Measurements from ENCODE around the gene TOP1.

DNA sequence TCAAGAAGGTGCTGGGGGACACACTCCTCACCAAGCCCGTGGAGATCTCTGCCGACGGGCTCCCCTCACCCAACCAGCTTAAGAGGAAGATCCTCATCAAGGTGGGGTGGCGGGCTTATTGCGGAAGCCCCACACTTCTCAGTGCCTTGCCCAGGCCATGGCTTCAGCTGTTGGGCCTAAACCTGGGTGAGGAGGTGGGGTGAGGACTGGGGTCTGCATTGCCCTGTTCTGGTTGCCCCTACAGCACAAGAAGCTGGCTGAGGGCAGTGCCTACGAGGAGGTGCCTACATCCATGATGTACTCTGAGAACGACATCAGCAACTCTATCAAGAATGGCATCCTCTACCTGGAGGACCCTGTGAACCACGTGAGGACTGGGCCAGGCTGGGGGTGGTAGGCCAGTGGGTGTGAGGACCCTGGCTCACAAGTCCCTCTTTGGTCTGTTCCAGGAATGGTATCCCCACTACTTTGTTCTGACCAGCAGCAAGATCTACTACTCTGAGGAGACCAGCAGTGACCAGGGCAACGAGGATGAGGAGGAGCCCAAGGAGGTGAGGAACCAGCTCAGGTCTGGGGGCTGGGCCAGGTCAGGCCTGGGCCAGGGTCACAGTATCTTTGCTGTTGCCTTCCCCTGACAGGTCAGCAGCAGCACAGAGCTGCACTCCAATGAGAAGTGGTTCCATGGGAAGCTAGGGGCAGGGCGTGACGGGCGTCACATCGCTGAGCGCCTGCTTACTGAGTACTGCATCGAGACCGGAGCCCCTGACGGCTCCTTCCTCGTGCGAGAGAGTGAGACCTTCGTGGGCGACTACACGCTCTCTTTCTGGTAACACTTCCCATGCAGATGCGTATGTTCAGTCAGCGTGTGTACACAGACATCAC lies 136.6 kb downstream of the TOP1 start:
- TF ChIP-seq YY1 (IDR thresholded peaks at IDR 0.05; ENCODE audit: insufficient read depth, insufficient read length) (no peak), ZNF274 (IDR thresholded peaks at IDR 0.05; ENCODE audit: low read depth, low read length) (no peak)
